GM10266 (cell line): ENCODE data around the gene PCBP3.
"Not testable (repeated sequence)": the region's sequence is repeated elsewhere in the genome, so short reads cannot be mapped to it uniquely, and the experiment has no call there.

Experiments
- DNase-seq: peaks from one replicate; pipeline ENCODE4 v3.0.0; 2012; ENCODE audit errors: extremely low spot score
- CTCF ChIP-seq: IDR thresholded peaks from 2 replicates; pipeline ENCODE4 v1.5.1; 2012; ENCODE audit warnings: mild to moderate bottlenecking, low read depth; ENCODE audit not compliant: control insufficient read depth, insufficient read depth; ENCODE audit errors: missing control alignments

Gene PCBP3

GRCh38 chr21:45805321-45805720, 161.8 kb downstream of the PCBP3 start:
- no peak for DNase-seq
- no peak for TF ChIP-seq CTCF

GRCh38 chr21:45806042-45806441, 162.5 kb downstream of the PCBP3 start:
- DNase-seq, result no peak
- no peak for TF ChIP-seq CTCF

GRCh38 chr21:45808663-45809062, 165.1 kb downstream of the PCBP3 start:
- not testable (repeated sequence) for DNase-seq

GRCh38 chr21:45809421-45809820, 165.9 kb downstream of the PCBP3 start:
- no peak for DNase-seq
- no peak for TF ChIP-seq CTCF

GRCh38 chr21:45811136-45811535, 167.6 kb downstream of the PCBP3 start:
- TF ChIP-seq CTCF, result no peak
- no peak for DNase-seq

- DNase-seq, result not testable (repeated sequence)
These were observed 170.8 kb downstream of the PCBP3 start for GRCh38 chr21:45814210-45814940.

- DNase-seq, result not testable (repeated sequence)
These were observed 172.3 kb downstream of the PCBP3 start for GRCh38 chr21:45815781-45816180.

GRCh38 chr21:45816794-45817193, 173.3 kb downstream of the PCBP3 start:
- no peak for TF ChIP-seq CTCF
- no peak for DNase-seq

- DNase-seq, result no peak
- TF ChIP-seq CTCF, result no peak
These were observed 173.8 kb downstream of the PCBP3 start for GRCh38 chr21:45817345-45817744.
